Activated B cell treated with CpG ODN at 0.5 μM for 24 hours (primary cell): ENCODE measurements around the gene ZNF774. TPM values are rescaled to one million over a fixed set of nuclear protein-coding genes. Genes with fewer than 3 reads are reported as not detected.

ENCODE experiments used
- ATAC-seq: fragments of 200-7000 bp; cut with Tn5 transposase; one replicate; pipeline ENCODE4 v1.10.0; 2021; ENCODE audit warnings: low read depth, mild to moderate bottlenecking, moderate library complexity
- CTCF ChIA-PET: fragments of 350-600 bp; sonication (Branson Sonifier 250); formaldehyde crosslinking; loops from one replicate; lab custom pipeline; 2021; ENCODE audit warnings: antibody characterized with exemption; lab: Charles Lee
- POLR2A ChIA-PET: fragments of 350-600 bp; sonication (Branson Sonifier 250); formaldehyde crosslinking; loops from one replicate; lab custom pipeline; 2021; ENCODE audit warnings: antibody characterized with exemption; lab: Charles Lee
- DNase-seq: peaks from one replicate; pipeline ENCODE4 v3.0.0; 2022
- H3K27ac Mint-ChIP-seq: one replicate; pipeline ENCODE4 v1.8.0; 2020; ENCODE audit warnings: mixed read lengths
- H3K27me3 Mint-ChIP-seq: one replicate; pipeline ENCODE4 v1.8.0; 2021; ENCODE audit warnings: mixed read lengths
- H3K36me3 Mint-ChIP-seq: one replicate; pipeline ENCODE4 v1.8.0; 2021; ENCODE audit warnings: low read depth, mixed read lengths
- H3K4me1 Mint-ChIP-seq: one replicate; pipeline ENCODE4 v1.8.0; 2021; ENCODE audit warnings: mixed read lengths
- H3K4me3 Mint-ChIP-seq: one replicate; pipeline ENCODE4 v1.8.0; 2020; ENCODE audit warnings: mild to moderate bottlenecking, mixed read lengths
- H3K9me3 Mint-ChIP-seq: one replicate; pipeline ENCODE4 v1.8.0; 2020; ENCODE audit warnings: mixed read lengths
- intact Hi-C: fragments of 100-400 bp; cut with micrococcal nuclease; formaldehyde crosslinking; loops from one replicate; pipeline ENCODE4 v1.15.1; 2024
- total RNA-seq: library from RNA; stranded (reverse); gene quantifications from 2 replicates; pipeline ENCODE4 v1.2.3, GENCODE V29; 2022
- TF ChIP-seq, protein P1 (sequence below): fragments of 200-600 bp; IDR thresholded peaks from one replicate; pipeline ENCODE4 v1.8.0; 2022; ENCODE audit warnings: antibody characterized with exemption, mild to moderate bottlenecking

ZNF774 gene
- total RNA-seq, 1 donor from 2014 or later = 1.3 TPM

DNA sequence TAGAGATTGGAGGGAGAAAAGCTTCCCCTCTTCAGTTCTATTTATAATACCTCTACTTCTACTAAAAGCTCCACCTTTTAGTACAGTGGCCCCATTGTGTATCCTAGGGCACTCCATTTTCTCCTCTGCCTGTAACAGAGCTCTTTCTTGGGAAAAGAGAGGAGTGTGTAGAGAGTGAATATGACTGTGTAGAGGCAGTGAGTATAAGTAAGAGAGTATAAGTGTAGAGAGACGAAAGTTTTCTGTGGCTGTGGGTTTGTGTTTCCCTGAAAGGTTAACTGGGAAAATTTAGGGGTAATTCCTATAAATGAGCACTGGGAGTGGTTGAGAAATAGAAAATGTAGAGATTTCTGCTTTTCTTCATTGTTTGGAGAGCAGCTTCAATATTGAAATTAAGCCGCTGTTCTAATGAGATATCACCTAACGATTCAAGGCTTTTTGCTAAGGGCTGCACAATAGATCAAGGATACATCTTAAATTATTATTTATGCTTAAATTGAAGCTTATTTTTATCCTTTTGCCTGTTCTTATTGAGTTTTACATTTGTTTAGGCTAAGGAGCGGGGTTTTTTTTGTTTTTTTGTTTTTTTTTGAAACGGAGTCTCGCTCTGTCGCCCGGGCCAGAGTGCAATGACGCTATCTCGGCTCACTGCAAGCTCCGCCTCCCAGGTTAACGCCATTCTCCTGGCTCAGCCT lies 42.8 kb downstream of the ZNF774 start:
- H3K4me3 Mint-ChIP-seq = no peak overlapping the region
- DNase-seq (no peak), ATAC-seq (no peak)
- H3K4me1 Mint-ChIP-seq = peaks cover 73% of the 10 kb centered on the region
- intact Hi-C loops = no loop called here
- no peaks in the 10 kb centered on the region for H3K9me3 Mint-ChIP-seq
- ChIA-PET POLR2A (interaction anchor here (0.6 kb wide), 1 partner anchor 52 kb away, joined by 3 read pairs; no protein-coding TSS in a partner anchor), CTCF (interaction anchor here (1.3 kb wide), 1 partner anchor 75 kb away, joined by 4 read pairs; no protein-coding TSS in a partner anchor)
- H3K27ac Mint-ChIP-seq = no peak overlapping the region
- H3K36me3 Mint-ChIP-seq = peaks cover 51% of the 10 kb centered on the region
- TF ChIP-seq, protein P1, sequence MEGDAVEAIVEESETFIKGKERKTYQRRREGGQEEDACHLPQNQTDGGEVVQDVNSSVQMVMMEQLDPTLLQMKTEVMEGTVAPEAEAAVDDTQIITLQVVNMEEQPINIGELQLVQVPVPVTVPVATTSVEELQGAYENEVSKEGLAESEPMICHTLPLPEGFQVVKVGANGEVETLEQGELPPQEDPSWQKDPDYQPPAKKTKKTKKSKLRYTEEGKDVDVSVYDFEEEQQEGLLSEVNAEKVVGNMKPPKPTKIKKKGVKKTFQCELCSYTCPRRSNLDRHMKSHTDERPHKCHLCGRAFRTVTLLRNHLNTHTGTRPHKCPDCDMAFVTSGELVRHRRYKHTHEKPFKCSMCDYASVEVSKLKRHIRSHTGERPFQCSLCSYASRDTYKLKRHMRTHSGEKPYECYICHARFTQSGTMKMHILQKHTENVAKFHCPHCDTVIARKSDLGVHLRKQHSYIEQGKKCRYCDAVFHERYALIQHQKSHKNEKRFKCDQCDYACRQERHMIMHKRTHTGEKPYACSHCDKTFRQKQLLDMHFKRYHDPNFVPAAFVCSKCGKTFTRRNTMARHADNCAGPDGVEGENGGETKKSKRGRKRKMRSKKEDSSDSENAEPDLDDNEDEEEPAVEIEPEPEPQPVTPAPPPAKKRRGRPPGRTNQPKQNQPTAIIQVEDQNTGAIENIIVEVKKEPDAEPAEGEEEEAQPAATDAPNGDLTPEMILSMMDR = no peak
- no peaks in the 10 kb centered on the region for H3K27me3 Mint-ChIP-seq

DNA sequence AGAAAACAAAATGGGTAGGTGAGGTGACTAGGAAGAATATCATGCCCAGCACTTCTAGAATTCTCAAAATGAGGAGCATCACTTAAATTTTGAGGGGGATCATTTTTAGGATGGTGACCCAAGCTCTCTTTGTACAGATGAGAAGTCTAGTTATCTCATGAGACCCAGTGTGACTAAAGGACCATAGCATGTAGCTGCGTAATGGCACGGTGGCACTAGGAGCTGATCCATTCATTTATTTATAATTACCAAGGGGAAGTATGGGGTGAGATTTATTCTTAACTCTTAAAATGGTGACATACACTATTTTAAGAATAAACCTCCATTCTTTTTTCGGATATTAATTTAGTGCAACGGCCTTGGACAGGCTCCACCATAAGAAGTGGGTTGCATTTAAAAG lies 44.2 kb downstream of the ZNF774 start:
- TF ChIP-seq, protein P1 = no peak
- no peaks in the 10 kb centered on the region for H3K27me3 Mint-ChIP-seq
- peak overlapping the region; percentile 59 for H3K27ac Mint-ChIP-seq
- ChIA-PET POLR2A (interaction anchor here (0.7 to 1.0 kb wide), 2 partner anchors 9 to 152 kb away, joined by 4 to 5 read pairs; partner anchors contain the start of gene IQGAP1), CTCF (interaction anchor here (0.8 to 1.4 kb wide), 2 partner anchors 8 to 535 kb away, joined by 3 read pairs; partner anchors contain the start of genes HDDC3 and IQGAP1)
- no peaks in the 10 kb centered on the region for H3K9me3 Mint-ChIP-seq
- H3K4me3 Mint-ChIP-seq = no peak overlapping the region
- DNase-seq (no peak), ATAC-seq (no peak)
- H3K36me3 Mint-ChIP-seq = peaks cover 42% of the 10 kb centered on the region
- intact Hi-C loops = no loop called here
- H3K4me1 Mint-ChIP-seq = peaks cover 73% of the 10 kb centered on the region

DNA sequence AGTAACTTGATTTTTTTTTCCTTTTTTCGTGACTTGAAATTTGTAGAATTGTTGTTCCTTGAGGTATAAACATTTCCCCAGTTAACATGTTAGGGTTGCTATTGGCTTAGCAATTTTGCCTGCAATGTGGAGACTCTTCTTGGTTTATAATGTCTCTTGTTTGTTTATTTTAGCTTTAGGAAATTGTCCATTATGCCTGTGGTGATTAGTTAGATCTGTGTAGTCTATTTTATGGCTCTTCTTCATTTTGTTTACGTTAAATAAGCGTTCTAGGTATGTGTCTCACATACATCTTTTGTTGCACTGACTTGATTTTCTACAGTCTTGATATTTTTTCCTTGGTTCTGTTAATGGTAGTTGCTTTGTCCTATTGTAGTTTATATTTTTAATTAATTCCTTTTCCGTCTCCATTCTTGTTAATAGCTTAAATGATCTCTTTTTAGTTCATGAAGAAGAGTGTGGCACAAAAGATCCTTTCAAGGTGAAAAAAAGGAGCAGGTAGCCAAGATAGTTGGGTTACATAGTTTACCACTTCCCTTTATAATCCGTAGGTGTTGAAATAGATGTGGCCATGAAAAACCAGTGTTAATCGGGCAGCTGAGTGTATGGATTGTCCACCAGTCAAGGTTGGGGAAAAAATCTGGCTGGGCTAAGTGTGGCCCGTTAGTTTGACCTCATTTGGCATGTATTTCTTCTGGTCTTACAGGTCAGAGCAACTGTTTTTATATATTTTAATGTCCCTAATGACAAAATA lies 48.1 kb downstream of the ZNF774 start:
- intact Hi-C loops = loop anchor here (5.0 kb wide), 2 partner anchors 37 to 197 kb away; no protein-coding TSS in a partner anchor
- Mint-ChIP-seq H3K4me1 (peaks cover 63% of the 10 kb centered on the region), H3K9me3 (no peaks in the 10 kb centered on the region), H3K27me3 (no peaks in the 10 kb centered on the region), H3K27ac (peak overlapping the region; percentile 96), H3K4me3 (peak overlapping the region; percentile 73), H3K36me3 (peaks cover 22% of the 10 kb centered on the region)
- ATAC-seq (peak; percentile 13), DNase-seq (no peak)
- TF ChIP-seq, protein P1 = no peak
- POLR2A ChIA-PET = interaction anchor here (4.8 kb wide), 1 partner anchor 12 kb away, joined by 36 read pairs; the partner anchor contains the start of gene IQGAP1
- CTCF ChIA-PET = no interaction called here

DNA sequence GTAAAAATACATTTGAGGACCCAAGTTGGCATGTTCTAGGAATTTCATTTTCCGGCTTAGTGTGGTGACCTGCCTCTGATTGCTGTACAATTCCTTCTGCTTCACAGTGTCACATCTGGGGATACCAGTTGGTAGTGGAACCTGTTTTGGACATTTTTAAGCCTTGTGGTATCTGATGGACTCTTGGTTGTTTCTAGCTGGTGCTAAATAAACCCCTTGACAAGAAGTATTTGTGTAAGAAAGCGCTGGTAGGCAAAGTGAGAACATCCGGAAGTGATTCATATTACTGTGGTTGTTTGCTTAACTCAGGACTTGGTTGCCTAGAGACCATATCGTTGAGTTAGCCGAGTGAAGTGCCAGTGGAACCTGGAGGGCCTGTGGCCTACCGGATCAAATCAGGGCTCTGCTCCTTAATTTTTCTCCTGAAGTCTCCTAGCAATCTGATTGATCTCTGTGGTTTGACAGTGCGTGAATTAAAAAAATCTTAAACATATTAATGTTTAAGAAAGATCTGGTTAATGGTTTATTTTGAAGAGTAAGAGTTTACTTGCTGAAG lies 48.8 kb downstream of the ZNF774 start:
- DNase-seq = no peak
- Mint-ChIP-seq H3K4me1 (peaks cover 63% of the 10 kb centered on the region), H3K9me3 (no peaks in the 10 kb centered on the region), H3K27ac (peak overlapping the region; percentile 96), H3K36me3 (peaks cover 19% of the 10 kb centered on the region), H3K4me3 (peak overlapping the region; percentile 73), H3K27me3 (no peaks in the 10 kb centered on the region)
- peak; percentile 93 for ATAC-seq
- TF ChIP-seq, protein P1 = no peak
- intact Hi-C loops = loop anchor here (1.0 to 5.0 kb wide), 5 partner anchors 13 to 196 kb away; partner anchors contain the start of genes IQGAP1 and ZNF774
- POLR2A ChIA-PET = interaction anchor here (4.8 kb wide), 1 partner anchor 12 kb away, joined by 36 read pairs; the partner anchor contains the start of gene IQGAP1
- CTCF ChIA-PET = no interaction called here
